ENCODE measurements around the gene SOAT1.
"Not testable (repeated sequence)": the region's sequence is repeated elsewhere in the genome, so short reads cannot be mapped to it uniquely, and the experiment has no call there.

Gene SOAT1

DNA sequence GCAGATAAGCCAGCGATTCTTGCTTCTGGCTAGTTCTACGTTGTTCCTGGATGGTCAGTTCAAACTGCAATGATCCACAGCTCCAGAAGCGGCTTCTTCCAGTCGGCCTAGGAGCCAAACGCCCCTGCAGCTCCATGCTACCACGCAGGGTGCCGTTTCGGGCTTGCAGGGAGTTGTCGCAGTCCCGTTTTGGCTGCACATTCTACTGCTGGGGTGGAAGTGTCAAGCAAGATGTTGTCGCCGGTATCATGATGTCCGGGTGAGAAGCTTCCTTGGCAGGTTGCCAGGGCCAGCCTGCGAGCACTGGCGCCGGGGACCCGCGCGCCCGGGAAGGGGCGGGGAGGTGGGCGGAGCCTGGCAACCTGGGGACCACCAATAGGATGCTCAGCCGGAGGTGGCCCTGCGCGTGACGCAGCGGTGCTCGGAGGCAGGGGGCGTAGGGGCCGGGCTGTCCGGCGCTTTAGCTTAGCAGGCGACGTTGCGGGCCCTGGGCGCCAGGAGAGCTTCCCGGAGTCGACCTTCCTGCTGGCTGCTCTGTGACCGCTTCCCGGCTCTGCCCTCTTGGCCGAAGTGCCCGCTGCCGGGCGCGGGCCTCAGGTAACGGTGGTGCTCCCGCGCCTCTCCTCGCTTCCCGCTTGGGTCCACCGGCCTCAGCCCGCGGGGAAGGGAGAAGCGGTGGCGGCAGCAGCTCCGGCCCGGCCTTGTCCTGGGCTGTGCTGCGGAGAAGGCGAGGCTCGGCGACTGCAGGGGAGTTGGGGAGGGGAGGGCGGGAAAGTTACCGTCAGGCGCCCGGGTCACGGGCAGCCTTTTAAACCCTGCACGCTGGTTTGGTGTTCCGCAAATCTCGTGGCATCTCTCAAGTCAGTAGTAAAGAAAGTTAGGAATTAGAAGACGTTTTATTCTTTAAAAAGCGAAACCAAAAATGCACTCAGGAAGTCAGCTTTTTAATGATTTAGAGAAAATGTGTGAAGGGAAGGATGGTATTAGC lies at the start of gene SOAT1:
SOAT1 (plus strand) TSS at position 458 of the 988 bp plus-strand sequence. CDS start 8,888 bp downstream, outside the sequence.
- TF ChIP-seq ZC3H10 (CRISPR knock-in tag; IDR thresholded peaks at IDR 0.05) (no peak), CSDC2 (CRISPR knock-in tag; IDR thresholded peaks at IDR 0.05) (no peak), BACH2 (CRISPR knock-in tag; IDR thresholded peaks at IDR 0.05; ENCODE audit: borderline replicate concordance) (no peak), PPARA (CRISPR knock-in tag; IDR thresholded peaks at IDR 0.05; ENCODE audit: borderline replicate concordance) (no peak)
- peak; percentile 97 for ATAC-seq

GRCh38 chr1:179245426-179245825 lies 48.2 kb upstream of the SOAT1 start:
- not testable (repeated sequence) for ATAC-seq

GRCh38 chr1:179247923-179248322 lies 45.7 kb upstream of the SOAT1 start:
- TF ChIP-seq POU6F1 (CRISPR knock-in tag; IDR thresholded peaks at IDR 0.05; ENCODE audit: borderline replicate concordance, low read depth) (no peak), ZFP30 (CRISPR knock-in tag; IDR thresholded peaks at IDR 0.05) (no peak), RARB (CRISPR knock-in tag; IDR thresholded peaks at IDR 0.05) (no peak), CSDC2 (CRISPR knock-in tag; IDR thresholded peaks at IDR 0.05) (no peak)
- no peak for ATAC-seq

GRCh38 chr1:179251675-179252074 lies 41.9 kb upstream of the SOAT1 start:
- peak; percentile 93 for ATAC-seq
- TF ChIP-seq ZFP3 (CRISPR knock-in tag; IDR thresholded peaks at IDR 0.05) (no peak), ZC3H10 (CRISPR knock-in tag; IDR thresholded peaks at IDR 0.05) (no peak), ESRRG (CRISPR knock-in tag; IDR thresholded peaks at IDR 0.05) (no peak), ARNTL (CRISPR knock-in tag; IDR thresholded peaks at IDR 0.05; ENCODE audit: borderline replicate concordance, low read depth) (no peak), RARB (CRISPR knock-in tag; IDR thresholded peaks at IDR 0.05) (no peak), CREB5 (CRISPR knock-in tag; IDR thresholded peaks at IDR 0.05; ENCODE audit: low read depth) (no peak), BACH2 (CRISPR knock-in tag; IDR thresholded peaks at IDR 0.05; ENCODE audit: borderline replicate concordance) (no peak), PATZ1 (CRISPR knock-in tag; IDR thresholded peaks at IDR 0.05; ENCODE audit: borderline replicate concordance) (no peak), SNAI2 (CRISPR knock-in tag; IDR thresholded peaks at IDR 0.05) (no peak), GLIS3 (CRISPR knock-in tag; IDR thresholded peaks at IDR 0.05) (no peak), ZNF70 (CRISPR knock-in tag; IDR thresholded peaks at IDR 0.05) (no peak), ISL1 (CRISPR knock-in tag; IDR thresholded peaks at IDR 0.05) (no peak)

GRCh38 chr1:179252606-179253005 lies 41.0 kb upstream of the SOAT1 start:
- ATAC-seq, result no peak
- TF ChIP-seq ZNF8 (CRISPR knock-in tag; IDR thresholded peaks at IDR 0.05) (no peak), TSHZ2 (CRISPR knock-in tag; IDR thresholded peaks at IDR 0.05) (no peak), PATZ1 (CRISPR knock-in tag; IDR thresholded peaks at IDR 0.05; ENCODE audit: borderline replicate concordance) (no peak), OSR1 (CRISPR knock-in tag; IDR thresholded peaks at IDR 0.05) (no peak), ZFP3 (CRISPR knock-in tag; IDR thresholded peaks at IDR 0.05) (no peak), ESRRG (CRISPR knock-in tag; IDR thresholded peaks at IDR 0.05) (no peak), POU6F1 (CRISPR knock-in tag; IDR thresholded peaks at IDR 0.05; ENCODE audit: borderline replicate concordance, low read depth) (no peak), ZNF565 (CRISPR knock-in tag; conservative IDR thresholded peaks at IDR 0.05; ENCODE audit: low read depth) (no peak), CREB5 (CRISPR knock-in tag; IDR thresholded peaks at IDR 0.05; ENCODE audit: low read depth) (no peak), ZFP30 (CRISPR knock-in tag; IDR thresholded peaks at IDR 0.05) (no peak)
